ENCODE measurements around the gene GRIK2.

The GRIK2 gene

GRCh38 chr6:102118034-102118433 lies 724.5 kb downstream of the GRIK2 start:
- TF ChIP-seq CTCF (conservative IDR thresholded peaks at IDR 0.05) = no peak
- H3K27ac ChIP-seq = no peak overlapping the region
